H1 (cell line): ENCODE data around the gene NT5C. TPM values are rescaled to one million over a fixed set of nuclear protein-coding genes. Genes with fewer than 3 reads are reported as not detected.
"Not testable (repeated sequence)": the region's sequence is repeated elsewhere in the genome, so short reads cannot be mapped to it uniquely, and the experiment has no call there.

Source experiments
- CTCF ChIA-PET: fragments of 300-600 bp; sonication (Branson Sonifier 250); formaldehyde crosslinking; loops from one replicate; lab custom pipeline; 2021; ENCODE audit not compliant: partially characterized antibody; lab: Charles Lee
- POLR2A ChIA-PET: fragments of 300-600 bp; sonication (Branson Sonifier 250); formaldehyde crosslinking; loops from one replicate; lab custom pipeline; 2021; ENCODE audit warnings: inconsistent platforms; ENCODE audit not compliant: partially characterized antibody; lab: Charles Lee
- DNase-seq, 2 experiments: peaks; one replicate each; pipeline versions ENCODE4 v3.0.0 to v3.0.0-alpha.2; 2010 to 2022; ENCODE audit warnings: low spot score in 2 of 2, low read depth in 1 of 2, mixed read lengths in 1 of 2
- FAIRE-seq: peaks from 2 replicates; lab custom pipeline; 2011; peaks lifted over from hg19 to GRCh38; lab: Jason Lieb, UNC
- H2AFZ ChIP-seq: 2 replicates; pipeline ENCODE4 v1.8.1; 2012; ENCODE audit warnings: low read length, inconsistent platforms
- H2AK5ac ChIP-seq: 2 replicates; pipeline ENCODE4 v1.6.1; 2013; ENCODE audit warnings: low read depth, low read length
- H2BK120ac ChIP-seq: replicated peaks from 2 replicates; pipeline ENCODE3; 2013; ENCODE audit warnings: low read depth, low read length, inconsistent platforms
- H2BK12ac ChIP-seq: 2 replicates; pipeline ENCODE4 v1.6.1; 2013; ENCODE audit warnings: low read depth, low read length
- H2BK15ac ChIP-seq: 2 replicates; pipeline ENCODE4 v1.6.1; 2013; ENCODE audit warnings: low read length
- H2BK20ac ChIP-seq: 2 replicates; pipeline ENCODE4 v1.6.1; 2013; ENCODE audit warnings: low read length
- H2BK5ac ChIP-seq: 2 replicates; pipeline ENCODE4 v1.6.1; 2013; ENCODE audit warnings: low read depth, low read length
- H3K14ac ChIP-seq: 2 replicates; pipeline ENCODE4 v1.6.1; 2013; ENCODE audit warnings: inconsistent platforms; ENCODE audit not compliant: insufficient read length
- H3K18ac ChIP-seq: 2 replicates; pipeline ENCODE4 v1.6.1; 2013; ENCODE audit warnings: low read length; ENCODE audit errors: extremely low read depth
- H3K23ac ChIP-seq: 2 replicates; pipeline ENCODE4 v1.6.1; 2013; ENCODE audit warnings: inconsistent platforms; ENCODE audit not compliant: insufficient read length
- H3K23me2 ChIP-seq: 2 replicates; pipeline ENCODE4 v1.6.1; 2013; ENCODE audit warnings: low read depth, low read length
- H3K27ac ChIP-seq: 2 replicates; pipeline ENCODE4 v1.6.1; 2011; ENCODE audit warnings: low read depth, low read length, inconsistent platforms
- H3K27me3 ChIP-seq, 4 experiments: replicated peaks in 1 of 4; 1 replicate in 1 of 4; 2 replicates in 3 of 4; pipeline versions ENCODE4 v1.6.1 to v1.8.1; 2011 to 2013; ENCODE audit warnings: low read length in 3 of 4, mild to moderate bottlenecking in 3 of 4, inconsistent platforms in 2 of 4, mixed read lengths in 2 of 4, moderate library complexity in 1 of 4; ENCODE audit not compliant: control insufficient read depth in 3 of 4, insufficient read depth in 3 of 4; ENCODE audit errors: extremely low read depth in 1 of 4
- H3K36me3 ChIP-seq, 4 experiments: 2 replicates each; pipeline versions ENCODE4 v1.6.1 to v1.8.1; 2011 to 2013; ENCODE audit warnings: mild to moderate bottlenecking in 4 of 4, low read length in 3 of 4, moderate library complexity in 2 of 4, control low read depth in 1 of 4, inconsistent platforms in 1 of 4; ENCODE audit not compliant: insufficient read depth in 4 of 4, control insufficient read depth in 2 of 4
- H3K4ac ChIP-seq: replicated peaks from 2 replicates; pipeline ENCODE3; 2013; ENCODE audit warnings: low read length, low read depth, mixed read lengths, inconsistent platforms; ENCODE audit not compliant: insufficient read length
- H3K4me1 ChIP-seq, 4 experiments: replicated peaks in 1 of 4; 1 replicate in 1 of 4; 2 replicates in 3 of 4; pipeline versions ENCODE4 v1.6.1 to v1.8.1; 2011 to 2013; ENCODE audit warnings: low read length in 3 of 4, inconsistent platforms in 2 of 4, mixed read lengths in 1 of 4; ENCODE audit not compliant: insufficient read depth in 4 of 4, control insufficient read depth in 3 of 4
- H3K4me2 ChIP-seq, 2 experiments: 2 replicates each; pipeline versions ENCODE4 v1.6.1 to v1.8.1; 2011 to 2013; ENCODE audit warnings: low read depth in 2 of 2, low read length in 2 of 2, control low read depth in 1 of 2, inconsistent platforms in 1 of 2, mild to moderate bottlenecking in 1 of 2; ENCODE audit not compliant: insufficient read depth in 1 of 2
- H3K4me3 ChIP-seq, 4 experiments: fragments of 200-600, 300-600 bp in 1 of 4; sonication (generic), shearing (Covaris generic), sonication (Bioruptor Twin) in 1 of 4; 2 replicates each; pipeline versions ENCODE4 v1.5.1 to v1.8.1; 2011 to 2016; ENCODE audit warnings: low read length in 4 of 4, low read depth in 3 of 4, control low read depth in 2 of 4, inconsistent platforms in 2 of 4, mild to moderate bottlenecking in 2 of 4, mixed read lengths in 1 of 4, moderate library complexity in 1 of 4; ENCODE audit not compliant: insufficient read depth in 2 of 4; ENCODE audit errors: extremely low read depth in 1 of 4
- H3K56ac ChIP-seq: replicated peaks from 2 replicates; pipeline ENCODE3; 2013; ENCODE audit warnings: low read depth, mild to moderate bottlenecking, mixed read lengths, low read length, inconsistent platforms; ENCODE audit not compliant: insufficient read length
- H3K79me1 ChIP-seq: 2 replicates; pipeline ENCODE4 v1.6.1; 2013; ENCODE audit warnings: low read depth, low read length, control low read depth
- H3K79me2 ChIP-seq, 2 experiments: 2 replicates each; pipeline versions ENCODE4 v1.6.1 to v1.8.1; 2012 to 2013; ENCODE audit warnings: low read length in 2 of 2, mild to moderate bottlenecking in 2 of 2, inconsistent platforms in 1 of 2; ENCODE audit not compliant: insufficient read depth in 2 of 2, control insufficient read depth in 1 of 2
- H3K9ac ChIP-seq, 4 experiments: replicated peaks in 1 of 4; 1 replicate in 1 of 4; 2 replicates in 3 of 4; pipeline versions ENCODE4 v1.6.1 to v1.8.1; 2011 to 2013; ENCODE audit warnings: low read depth in 3 of 4, low read length in 3 of 4, control low read depth in 2 of 4, mild to moderate bottlenecking in 2 of 4, moderate library complexity in 2 of 4, inconsistent platforms in 1 of 4; ENCODE audit errors: extremely low read depth in 1 of 4
- H3K9me3 ChIP-seq, 2 experiments: 2 replicates each; pipeline versions ENCODE4 v1.6.1 to v1.8.1; 2012 to 2013; ENCODE audit warnings: mild to moderate bottlenecking in 2 of 2, moderate library complexity in 2 of 2, control low read depth in 1 of 2, inconsistent platforms in 1 of 2, low read depth in 1 of 2, low read length in 1 of 2, mixed read lengths in 1 of 2; ENCODE audit not compliant: insufficient read depth in 2 of 2
- H4K20me1 ChIP-seq, 2 experiments: replicated peaks in 1 of 2; 2 replicates each; pipeline versions ENCODE3 to v1.8.1; 2011 to 2013; ENCODE audit warnings: inconsistent platforms in 2 of 2, low read length in 2 of 2, mild to moderate bottlenecking in 1 of 2; ENCODE audit not compliant: insufficient read depth in 2 of 2, control insufficient read depth in 1 of 2
- H4K5ac ChIP-seq: 2 replicates; pipeline ENCODE4 v1.6.1; 2013; ENCODE audit warnings: low read length, low read depth, mixed read lengths, inconsistent platforms; ENCODE audit not compliant: insufficient read length
- H4K8ac ChIP-seq: 2 replicates; pipeline ENCODE4 v1.8.0; 2013; ENCODE audit warnings: mild to moderate bottlenecking, moderate library complexity, low read length, inconsistent platforms; ENCODE audit not compliant: insufficient read depth; ENCODE audit errors: extremely low read depth
- H4K91ac ChIP-seq: replicated peaks from 2 replicates; pipeline ENCODE3; 2013; ENCODE audit warnings: low read length, mixed read lengths, inconsistent platforms; ENCODE audit not compliant: insufficient read length
- ATF3 ChIP-seq: IDR thresholded peaks from 2 replicates; pipeline ENCODE4 v1.6.1; 2011; ENCODE audit warnings: low read depth, mild to moderate bottlenecking, low read length; ENCODE audit not compliant: insufficient read depth
- POLR2AphosphoS5 ChIP-seq: IDR thresholded peaks from 2 replicates; pipeline ENCODE4 v1.6.1; 2011; ENCODE audit warnings: low read depth, low read length
- SRF ChIP-seq: IDR thresholded peaks from 2 replicates; pipeline ENCODE4 v1.6.1; 2011; ENCODE audit warnings: mild to moderate bottlenecking, low read depth, low read length, moderate library complexity
- SUZ12 ChIP-seq: fragments of 200-600 bp; sonication (generic); IDR thresholded peaks from 2 replicates; pipeline ENCODE4 v1.6.1; 2012; ENCODE audit warnings: mild to moderate bottlenecking, inconsistent platforms, low read length, moderate library complexity, mixed read lengths
- WGBS, 2 experiments: shearing (Covaris generic) in 1 of 2; methylation state at CpG; one replicate each; pipeline versions ENCODE4 v1.1.6 to v1.1.7; 2013 to 2015; ENCODE audit warnings: low lambda C conversion rate in 2 of 2, mixed read lengths in 2 of 2, inconsistent platforms in 1 of 2, low coverage in 1 of 2, missing lambda C conversion rate in 1 of 2; ENCODE audit not compliant: insufficient replicate concordance in 2 of 2, insufficient coverage in 1 of 2, insufficient read length in 1 of 2; ENCODE audit errors: extremely low coverage in 1 of 2, missing lambda C conversion rate in 1 of 2; 5-methylcytosine and 5-hydroxymethylcytosine counted together
- polyA plus RNA-seq, 7 experiments: library from polyadenylated mRNA; depleted of rRNA in 3 of 7; stranded (reverse) in 5 of 7; unstranded in 2 of 7; fragments of >200 nt in 5 of 7; fragments of 200-250 nt in 2 of 7; gene quantifications; 1 replicate in 5 of 7; 2 replicates in 1 of 7; 4 replicates in 1 of 7; pipeline versions ENCODE4 v1.2.1 to v1.2.3, GENCODE V29; 2011 to 2013; ENCODE audit warnings: missing spikeins in 2 of 7, mixed read lengths in 2 of 7
- total RNA-seq: library from RNA; stranded (reverse); fragmentation: NEBNext Ultra II Directional; extraction: Animal tissue kit (Norgen Biotek cat#: 25700); gene quantifications from 2 replicates; pipeline ENCODE4 v1.2.1, GENCODE V29; 2021

Gene NT5C
- total and polyA plus RNA-seq, 2 of the 8 experiments (the other 6 are each of a cell fraction or from before 2014, with no cell fraction given): 52.1 to 66.4 TPM

- TF ChIP-seq ATF3 (no peak), POLR2AphosphoS5 (no peak), SRF (no peak), SUZ12 (no peak)
- TF ChIP-seq, all 59 proteins: peak for 0
Observed at GRCh38 chr17:75168998-75169397, 37.5 kb upstream of the NT5C start (continued).

- H3K79me2 ChIP-seq, H2AFZ ChIP-seq, DNase-seq, H2BK120ac ChIP-seq, H3K4me1 ChIP-seq, H3K4me3 ChIP-seq, H4K5ac ChIP-seq, H3K27me3 ChIP-seq, H3K9me3 ChIP-seq, H3K79me1 ChIP-seq, H4K8ac ChIP-seq, H3K23ac ChIP-seq, H2BK20ac ChIP-seq, H3K4ac ChIP-seq, H2BK15ac ChIP-seq, H4K20me1 ChIP-seq, H3K18ac ChIP-seq, H3K27ac ChIP-seq, H4K91ac ChIP-seq, H2AK5ac ChIP-seq, H2BK12ac ChIP-seq, H3K14ac ChIP-seq, H3K4me2 ChIP-seq, H3K56ac ChIP-seq, H3K23me2 ChIP-seq, FAIRE-seq, H3K9ac ChIP-seq, H2BK5ac ChIP-seq: not testable (repeated sequence)
- 96% methylated on average over 15 of the region's 15 CpGs; no CpG with 5 or more reads in 1 of the 2 experiments for WGBS, 2 experiments
- ChIA-PET POLR2A (interaction anchor here (0.9 to 14.7 kb wide), 10 partner anchors 6 to 27 kb away, joined by 3 to 213 read pairs (median 4); partner anchors contain the start of genes JPT1 and SUMO2), CTCF (interaction anchor here (0.6 to 1.4 kb wide), 7 partner anchors 23 to 105 kb away, joined by 3 to 5 read pairs (median 3); partner anchors contain the start of gene NT5C)
- peaks cover 7 to 42% (median 24%) of the 10 kb centered on the region in 4 experiments for H3K36me3 ChIP-seq
Observed at GRCh38 chr17:75164606-75165005, 33.1 kb upstream of the NT5C start.
